Retina (tissue), 1 donor: ENCODE results near the gene SYT1.
A peak's percentile ranks its signal among the peaks of the same experiment; 100 is the strongest.
"Not testable (repeated sequence)": the region's sequence is repeated elsewhere in the genome, so short reads cannot be mapped to it uniquely, and the experiment has no call there.

ENCODE experiments used
- DNase-seq: peaks from one replicate; pipeline ENCODE4 v3.0.0-alpha.2; 2016

SYT1 gene

DNA sequence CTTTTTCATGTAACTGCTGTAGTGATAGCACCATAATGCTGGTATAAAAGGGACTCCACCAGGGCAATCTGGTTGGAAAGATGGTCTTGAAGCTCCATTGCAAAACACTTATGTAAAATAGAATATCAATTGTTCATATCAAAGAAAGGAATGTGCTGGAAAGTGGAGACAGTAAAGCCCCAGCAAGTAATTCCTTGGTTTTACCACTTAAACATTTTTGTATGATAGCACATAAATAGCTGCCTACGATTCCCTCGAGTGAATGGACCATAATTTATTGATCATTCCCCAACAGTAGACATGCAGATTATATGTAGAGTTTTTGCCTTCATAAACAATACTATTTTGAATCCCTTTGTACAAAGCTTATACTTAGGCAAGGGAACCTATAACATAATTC is 550.7 kb downstream of the SYT1 start:
- no peak for DNase-seq

GRCh38 chr12:79415746-79416435 is 551.3 kb downstream of the SYT1 start:
- no peak for DNase-seq

DNA sequence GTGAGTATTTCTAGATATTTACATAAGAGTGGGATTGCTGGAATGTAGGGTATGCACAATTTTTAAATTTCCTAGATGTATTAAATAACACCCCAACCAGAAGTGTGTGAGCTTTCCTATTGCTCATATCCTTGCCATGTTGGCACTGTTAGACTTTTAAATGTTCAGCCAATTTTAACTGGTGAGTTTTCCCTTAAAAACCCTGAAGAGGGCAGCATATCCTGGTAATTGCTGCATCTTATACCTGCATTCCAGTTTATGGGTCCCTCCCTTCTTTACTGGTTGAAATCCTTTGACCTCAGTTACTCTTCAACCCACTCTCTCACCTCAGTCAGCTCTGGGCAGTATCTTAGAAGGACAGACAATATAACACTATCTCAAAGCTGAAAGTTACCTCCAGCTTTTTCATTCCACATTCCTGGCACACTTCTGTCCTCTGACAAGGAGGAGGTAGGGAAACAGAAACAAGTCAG is 555.6 kb downstream of the SYT1 start:
- no peak for DNase-seq

- DNase-seq, result no peak
Observed at GRCh38 chr12:79421236-79421740, 556.7 kb downstream of the SYT1 start.

DNA sequence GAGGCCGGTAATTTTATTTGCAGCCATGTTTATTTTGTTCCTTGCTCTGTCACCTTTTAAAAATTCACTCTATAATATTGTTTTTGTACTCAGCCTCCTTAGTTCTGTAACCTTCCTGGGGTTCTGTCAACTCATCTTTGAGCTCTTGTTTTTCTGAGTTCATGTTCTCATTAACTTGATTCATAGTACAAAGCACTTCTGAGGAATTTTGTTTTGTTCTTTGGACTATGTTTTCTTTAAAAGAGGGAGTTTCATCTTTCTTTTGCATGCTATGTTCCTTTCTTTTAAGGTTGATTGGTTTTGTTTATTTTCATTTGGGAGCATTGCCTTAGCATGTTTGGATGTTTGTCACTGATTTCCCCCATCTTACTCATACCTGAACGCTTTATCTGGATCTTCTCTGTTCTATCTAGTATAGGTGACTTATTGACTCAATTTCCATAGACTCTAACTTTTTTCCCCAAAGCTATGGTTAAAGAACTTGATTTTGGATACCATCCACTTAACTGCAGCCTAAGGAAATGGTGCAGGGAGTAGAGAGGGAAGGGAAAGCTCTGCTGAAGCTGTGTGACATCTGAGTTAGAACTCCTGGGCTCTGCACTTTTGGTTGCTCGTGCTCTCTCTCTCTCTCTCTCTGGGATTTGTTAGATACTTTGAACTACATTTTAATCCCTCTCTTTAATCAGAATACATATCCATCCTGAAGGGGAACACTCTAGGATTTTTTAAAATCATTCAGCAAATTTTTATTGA is 557.7 kb downstream of the SYT1 start:
- DNase-seq, result no peak

GRCh38 chr12:79423560-79423959 is 559.0 kb downstream of the SYT1 start:
- DNase-seq, result no peak

- DNase-seq, result peak; percentile 47
Observed at GRCh38 chr12:79424109-79424721, 559.6 kb downstream of the SYT1 start.

DNA sequence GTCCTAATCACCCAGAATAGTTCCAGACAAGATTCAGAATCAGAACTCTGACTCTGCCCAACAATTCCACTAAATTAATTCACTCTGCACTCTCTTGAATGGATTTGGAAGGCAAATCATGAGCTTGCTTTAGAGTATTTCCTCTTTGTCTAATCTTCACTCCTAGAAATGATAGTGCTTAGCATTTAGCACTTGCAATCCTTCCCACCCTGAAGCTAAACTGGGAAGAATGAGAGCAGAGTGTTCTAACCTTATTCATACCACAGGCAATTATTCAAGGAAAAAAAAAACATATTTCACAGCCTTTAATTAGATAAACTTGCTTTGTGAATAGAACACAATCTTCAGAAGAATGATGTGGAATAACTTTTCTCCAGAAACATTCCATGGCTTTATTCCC is 561.5 kb downstream of the SYT1 start:
- no peak for DNase-seq

DNA sequence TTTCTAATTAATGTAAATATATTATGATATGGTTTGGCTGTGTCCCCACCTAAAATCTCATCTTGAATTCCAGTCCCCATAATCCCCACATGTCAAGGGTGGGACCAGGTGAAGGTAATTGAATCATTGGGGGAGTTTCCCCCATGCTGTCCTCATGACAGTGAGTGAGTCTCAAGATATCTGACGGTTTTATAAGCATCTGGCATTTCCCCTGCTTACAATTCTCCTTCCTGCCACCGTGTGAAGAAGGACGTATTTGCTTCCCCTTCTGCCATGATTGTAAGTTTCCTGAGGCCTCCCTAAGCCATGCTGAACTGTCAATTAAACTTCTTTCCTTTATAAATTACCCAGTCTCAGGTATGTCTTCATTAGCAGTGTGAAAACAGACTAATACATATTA is 562.2 kb downstream of the SYT1 start:
- not testable (repeated sequence) for DNase-seq

DNA sequence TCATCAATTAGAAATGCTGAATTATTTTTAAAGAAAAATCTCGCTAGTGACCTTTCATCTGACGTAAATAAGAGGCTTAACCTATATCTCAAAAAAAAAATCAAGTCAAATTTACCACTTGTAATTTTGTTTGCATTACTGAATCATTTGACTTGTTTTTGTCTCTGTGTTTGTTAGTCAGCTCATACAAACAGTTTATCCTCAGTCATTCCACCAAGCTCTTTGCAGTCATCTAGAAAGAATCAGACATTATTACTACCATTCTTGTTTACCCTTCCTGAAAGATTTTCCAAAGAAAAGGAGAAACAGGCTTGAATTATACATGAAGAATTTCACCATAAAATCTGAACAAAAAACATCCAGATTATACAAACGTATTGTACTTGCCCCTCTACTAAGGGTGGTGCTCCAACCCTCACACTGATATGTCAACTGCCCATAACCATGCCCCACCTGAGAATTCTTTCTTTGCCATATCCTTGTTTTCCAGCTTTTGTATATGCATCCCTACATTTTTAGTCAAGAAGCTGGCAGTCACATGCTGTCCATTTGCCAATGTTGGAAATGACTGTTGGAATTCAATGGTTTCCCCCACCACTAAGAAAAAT is 569.0 kb downstream of the SYT1 start:
- no peak for DNase-seq

GRCh38 chr12:79434561-79434960 is 570.0 kb downstream of the SYT1 start:
- DNase-seq, result no peak

DNA sequence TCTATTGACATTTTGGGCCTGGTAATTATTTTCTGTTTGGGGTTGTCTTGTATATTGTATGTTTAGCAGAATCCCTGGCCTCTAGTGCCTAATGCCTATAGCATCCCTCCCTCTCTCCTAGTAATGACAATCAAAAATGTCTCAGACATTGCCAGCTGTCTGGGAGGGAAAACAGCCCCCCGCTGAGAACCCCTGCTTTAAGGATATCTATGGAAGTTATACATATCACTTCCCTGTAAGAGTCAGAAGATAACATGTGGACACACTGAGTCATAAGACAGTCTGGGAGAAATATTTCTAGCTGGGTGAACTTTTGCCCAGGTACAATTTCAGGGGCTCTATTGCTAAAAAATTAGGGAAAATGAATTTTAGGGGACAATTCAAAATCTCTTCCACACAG is 571.2 kb downstream of the SYT1 start:
- no peak for DNase-seq

DNA sequence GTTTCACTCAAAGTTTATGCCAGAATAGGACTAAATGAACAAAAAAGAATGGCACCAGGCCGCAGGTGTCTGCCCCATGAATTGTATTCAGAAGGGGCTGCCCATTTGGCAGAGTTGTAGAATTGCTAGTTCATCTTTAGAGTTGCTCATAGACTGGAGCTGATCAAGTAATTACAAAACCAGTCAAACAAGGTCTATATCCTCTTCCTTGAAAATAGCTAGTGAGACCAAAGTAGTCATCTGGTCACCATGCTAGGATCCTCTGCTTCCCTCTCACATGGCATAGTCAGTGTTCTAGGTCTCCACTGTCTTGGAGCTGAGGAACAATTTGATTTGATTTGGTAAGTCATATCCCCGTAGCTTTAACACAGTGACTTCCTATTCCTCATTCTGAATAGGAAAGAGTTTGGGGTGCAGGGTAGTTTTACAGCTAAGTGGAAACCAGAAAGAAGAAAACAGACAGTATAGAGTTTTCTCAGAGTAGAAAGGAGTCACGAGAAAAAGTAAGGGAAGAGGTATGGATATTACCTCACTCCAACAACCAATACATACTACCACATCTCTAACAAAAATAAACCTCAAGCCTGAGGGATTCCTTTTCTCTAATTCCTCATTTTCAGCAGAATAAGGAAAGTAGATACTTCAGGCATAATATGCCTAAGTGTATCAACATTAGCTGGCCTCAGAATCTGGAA is 574.1 kb downstream of the SYT1 start:
- no peak for DNase-seq

DNA sequence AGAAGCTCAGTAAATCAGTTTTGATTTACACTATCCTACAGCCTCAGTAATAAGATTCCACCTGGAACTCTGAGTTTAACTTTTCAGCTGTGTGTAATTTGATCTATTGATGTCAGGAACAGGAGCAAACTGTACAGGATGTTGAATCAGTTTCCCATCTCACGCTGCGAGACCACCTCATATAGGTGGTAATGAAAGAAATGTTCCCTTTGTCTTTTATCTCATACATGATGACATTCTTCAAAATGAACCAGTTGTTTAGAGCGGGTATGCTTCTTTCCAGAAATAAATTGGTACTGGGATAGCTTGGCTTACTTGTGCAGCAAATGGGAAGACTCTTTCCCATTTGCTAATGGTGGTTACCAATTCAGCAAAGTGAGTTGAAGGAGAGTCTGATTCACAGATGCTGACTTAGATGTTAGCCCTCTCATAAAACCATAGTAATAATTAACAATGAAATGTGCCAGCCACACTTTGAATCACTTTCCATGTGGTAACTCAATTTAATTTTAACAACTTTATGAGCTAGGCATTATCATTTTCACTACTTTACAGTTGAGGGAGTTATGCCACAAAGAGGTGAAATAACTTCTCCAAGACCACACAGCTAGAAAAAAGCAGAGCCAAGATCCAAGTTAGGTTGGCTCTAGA is 574.7 kb downstream of the SYT1 start:
- no peak for DNase-seq

DNA sequence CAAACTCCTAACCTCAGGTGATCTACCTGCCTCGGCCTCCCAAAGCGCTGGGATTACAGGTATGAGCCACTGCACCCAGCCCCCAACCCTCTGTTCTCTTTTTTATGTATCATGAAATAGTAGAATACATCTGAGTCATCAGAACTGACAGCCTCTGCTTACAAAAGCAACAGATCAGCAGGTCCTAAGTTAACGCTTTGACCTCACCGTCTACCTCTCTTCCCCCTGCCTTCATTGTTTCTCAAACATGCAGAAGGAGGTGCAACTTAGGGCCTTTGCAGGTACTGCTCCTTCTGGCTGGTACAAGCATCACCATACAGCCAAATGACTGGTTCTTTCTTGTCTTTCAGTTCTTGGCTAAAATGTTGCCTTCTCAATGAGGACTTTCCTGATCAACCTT is 577.0 kb downstream of the SYT1 start:
- DNase-seq, result no peak

DNA sequence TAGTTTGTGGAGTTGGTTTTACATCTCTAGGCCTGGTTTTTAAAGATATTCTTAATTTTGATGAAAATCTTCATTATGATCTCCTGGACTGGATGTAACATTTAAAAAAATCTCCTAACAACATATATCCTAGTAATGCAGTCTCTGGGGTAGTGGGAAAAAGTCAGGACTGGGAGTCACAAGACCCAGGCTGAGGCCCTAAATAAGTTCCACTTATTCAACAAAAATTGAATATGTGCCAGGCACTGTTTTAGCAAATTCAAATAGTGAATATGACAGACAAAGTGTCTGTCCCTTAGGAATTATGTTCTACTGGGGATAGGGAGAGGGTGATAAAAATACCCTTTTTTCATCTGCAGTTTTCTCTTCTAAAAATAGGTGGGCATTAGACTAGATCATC is 577.8 kb downstream of the SYT1 start:
- no peak for DNase-seq

DNA sequence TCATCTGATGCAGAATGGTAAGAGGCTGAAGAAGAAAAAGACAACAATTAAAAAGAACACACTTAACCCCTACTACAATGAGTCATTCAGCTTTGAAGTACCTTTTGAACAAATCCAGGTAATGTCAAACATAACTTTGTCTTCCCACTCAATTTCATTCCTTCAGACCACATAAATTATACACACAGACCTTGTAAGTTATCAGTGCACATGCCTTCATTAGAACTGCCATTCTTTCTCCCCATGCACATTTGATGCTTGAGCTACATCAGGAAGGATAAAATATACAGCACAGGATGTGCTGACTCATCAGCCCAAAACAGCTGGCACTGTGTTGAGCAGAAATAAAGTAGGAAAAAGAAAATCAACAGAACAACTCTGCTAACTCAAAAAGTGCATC is 579.5 kb downstream of the SYT1 start:
- DNase-seq, result no peak

GRCh38 chr12:79448816-79449215 is 584.2 kb downstream of the SYT1 start:
- DNase-seq, result no peak

GRCh38 chr12:79451365-79451764 is 586.8 kb downstream of the SYT1 start:
- no peak for DNase-seq

GRCh38 chr12:79451978-79452377 is 587.4 kb downstream of the SYT1 start:
- no peak for DNase-seq

DNA sequence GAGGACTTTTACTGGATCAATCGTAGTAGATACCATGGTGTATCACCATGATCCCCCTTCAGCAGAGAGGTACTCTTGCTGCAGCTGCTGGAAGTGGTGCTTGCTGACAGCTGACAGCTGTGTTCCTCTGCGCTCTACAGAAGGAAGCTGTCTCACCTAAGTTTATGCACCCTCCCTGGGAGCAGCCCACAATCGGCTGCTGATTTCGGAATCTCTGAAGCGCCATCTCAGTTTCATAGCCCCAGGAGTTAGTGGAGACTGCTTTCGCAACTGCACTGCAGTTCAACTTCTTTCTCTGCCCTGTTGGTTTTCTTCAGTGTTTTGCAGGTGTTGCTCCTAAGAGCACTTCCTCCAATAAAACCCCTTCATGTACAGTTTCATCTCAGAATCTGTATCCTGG is 588.3 kb downstream of the SYT1 start:
- no peak for DNase-seq

DNA sequence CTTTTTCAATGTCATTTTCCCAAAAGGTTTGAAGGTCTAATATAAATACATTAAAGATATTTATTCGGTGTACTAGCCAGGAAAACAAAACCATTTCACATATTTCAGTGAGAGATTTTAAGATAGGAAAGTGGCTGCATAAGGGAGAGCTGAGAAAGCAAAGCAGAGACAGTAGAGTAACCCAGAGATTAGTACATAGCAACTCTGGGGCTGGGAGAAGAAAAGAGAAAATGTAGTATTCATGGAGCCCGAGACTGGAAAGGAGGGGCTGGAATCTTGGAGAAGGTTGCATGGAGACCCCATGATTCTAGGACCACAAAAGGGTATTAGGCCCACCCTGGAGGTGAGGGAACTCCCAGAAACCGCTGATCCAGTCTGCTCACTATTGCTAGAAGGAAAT is 589.2 kb downstream of the SYT1 start:
- no peak for DNase-seq
